ENCODE measurements around the gene ATF4. TPM values are rescaled to one million over a fixed set of nuclear protein-coding genes. Genes with fewer than 3 reads are reported as not detected.

ATF4 gene
- total and polyA plus RNA-seq, 7 experiments from 2014 or later: 68.9 to 293 (median 243) TPM

DNA sequence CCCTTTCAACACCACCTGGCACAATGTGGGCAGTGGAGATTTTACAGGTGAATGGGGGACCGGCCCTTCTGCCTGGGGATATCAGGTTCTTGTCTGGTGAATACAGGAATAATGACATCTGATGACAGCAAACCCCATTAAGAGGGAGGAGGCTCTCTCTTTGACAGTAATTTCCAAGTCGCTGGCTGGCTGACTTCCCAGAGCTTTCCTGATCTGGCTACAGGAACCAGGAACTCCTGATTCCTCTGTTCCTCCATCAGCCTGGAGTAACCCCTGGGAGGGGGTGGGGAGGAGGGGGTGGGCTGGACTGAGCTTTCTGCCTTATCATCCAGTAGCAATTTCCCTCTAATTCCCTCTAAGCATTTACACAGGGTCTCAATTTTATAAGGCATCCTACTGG is 22.0 kb upstream of the ATF4 start:
- intact Hi-C loops (cut with micrococcal nuclease): loop anchor here in 1 of 2 donors (5.0 kb wide), 1 partner anchor 524 kb away; no protein-coding TSS in a partner anchor
- Mint-ChIP-seq H3K4me1 (peaks cover 11 to 35% (median 28%) of the 10 kb centered on the region in 7 donors), H3K4me3 (no peak overlapping the region), H3K9me3 (no peaks in the 10 kb centered on the region), H3K36me3 (peaks cover 0 to 2% (median 0%) of the 10 kb centered on the region in 5 donors), H3K27ac (peak overlapping the region in 2 of 9 donors; percentile 11 to 59), H3K27me3 (peaks cover 0 to 7% (median 0%) of the 10 kb centered on the region in 5 donors)
- Histone ChIP-seq H3K4me3 (ENCODE audit: low read length) (no peak overlapping the region), H3K36me3 (ENCODE audit: control insufficient read depth in 2 of 3, insufficient read depth in 3 of 3, low read length in 3 of 3) (peaks cover 0 to 4% (median 0%) of the 10 kb centered on the region in 3 experiments), H3K9me3 (ENCODE audit: control insufficient read depth in 2 of 3, low read length in 3 of 3) (no peaks in the 10 kb centered on the region), H3K27ac (ENCODE audit: low read depth, low read length) (no peak overlapping the region), H3K4me1 (ENCODE audit: control insufficient read depth in 2 of 2, insufficient read depth in 2 of 2, low read length in 2 of 2) (peaks cover 6 to 7% of the 10 kb centered on the region in 2 donors), H3K27me3 (ENCODE audit: control insufficient read depth in 2 of 2, insufficient read depth in 2 of 2, low read length in 2 of 2) (no peaks in the 10 kb centered on the region)
- DNase-seq (no peak), ATAC-seq (no peak)
- ChIA-PET POLR2A (interaction anchor here (0.6 to 1.9 kb wide), 4 partner anchors 19 to 1097 kb away, joined by 3 to 6 read pairs (median 4); partner anchors contain the start of gene ATF4), CTCF (interaction anchor here (0.6 to 7.3 kb wide), 3 partner anchors 20 to 155 kb away, joined by 3 to 120 read pairs (median 3); partner anchors contain the start of gene RPS19BP1)

DNA sequence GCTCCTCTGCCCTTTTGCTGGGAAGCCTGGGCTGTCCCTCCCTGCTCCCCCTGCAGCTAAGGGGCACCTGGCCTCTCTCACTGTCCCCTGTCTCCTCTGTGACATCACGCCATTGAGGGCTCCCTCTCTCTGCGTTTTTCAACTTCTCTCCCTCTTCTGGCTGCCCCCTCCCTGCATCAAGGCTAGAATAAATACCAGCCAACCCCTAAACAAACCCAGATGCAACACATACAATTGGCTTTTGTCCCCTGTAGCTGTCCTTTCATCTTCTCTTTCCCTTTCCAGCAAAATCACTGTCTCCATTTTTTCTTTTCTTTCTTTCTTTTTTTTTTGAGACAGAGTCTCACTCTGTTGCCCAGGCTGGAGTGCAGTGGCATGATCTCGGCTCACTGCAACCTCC is 21.6 kb upstream of the ATF4 start:
- Histone ChIP-seq H3K27me3 (ENCODE audit: control insufficient read depth in 2 of 2, insufficient read depth in 2 of 2, low read length in 2 of 2) (no peaks in the 10 kb centered on the region), H3K4me1 (ENCODE audit: control insufficient read depth in 2 of 2, insufficient read depth in 2 of 2, low read length in 2 of 2) (peaks cover 10 to 11% of the 10 kb centered on the region in 2 donors), H3K36me3 (ENCODE audit: control insufficient read depth in 2 of 3, insufficient read depth in 3 of 3, low read length in 3 of 3) (peaks cover 0 to 5% (median under 1%) of the 10 kb centered on the region in 3 experiments), H3K27ac (ENCODE audit: low read depth, low read length) (no peak overlapping the region), H3K4me3 (ENCODE audit: low read length) (no peak overlapping the region), H3K9me3 (ENCODE audit: control insufficient read depth in 2 of 3, low read length in 3 of 3) (no peaks in the 10 kb centered on the region)
- Mint-ChIP-seq H3K9me3 (no peaks in the 10 kb centered on the region), H3K27me3 (peaks cover 0 to 7% (median 0%) of the 10 kb centered on the region in 5 donors), H3K27ac (no peak overlapping the region), H3K4me3 (no peak overlapping the region), H3K36me3 (peaks cover 0 to 3% (median 0%) of the 10 kb centered on the region in 5 donors), H3K4me1 (peaks cover 14 to 36% (median 30%) of the 10 kb centered on the region in 7 donors)
- intact Hi-C loops (cut with micrococcal nuclease): loop anchor here in 1 of 2 donors (5.0 kb wide), 1 partner anchor 523 kb away; no protein-coding TSS in a partner anchor
- CTCF ChIA-PET: interaction anchor here (7.3 kb wide), 1 partner anchor 31 kb away, joined by 120 read pairs; the partner anchor contains the start of gene RPS19BP1
- DNase-seq: no peak
- ATAC-seq: no peak
- POLR2A ChIA-PET: interaction anchor here (0.6 to 1.9 kb wide), 4 partner anchors 22 to 1097 kb away, joined by 3 to 4 read pairs (median 3); partner anchors contain the start of gene ATF4

GRCh38 chr22:39500101-39500500 is 20.3 kb upstream of the ATF4 start:
- no peak for ATAC-seq
- no peak for DNase-seq
- Histone ChIP-seq H3K27ac (ENCODE audit: low read depth, low read length) (no peak overlapping the region), H3K4me3 (ENCODE audit: low read length) (no peak overlapping the region), H3K4me1 (ENCODE audit: control insufficient read depth in 2 of 2, insufficient read depth in 2 of 2, low read length in 2 of 2) (peaks cover 15 to 16% of the 10 kb centered on the region in 2 donors), H3K9me3 (ENCODE audit: control insufficient read depth in 2 of 3, low read length in 3 of 3) (no peaks in the 10 kb centered on the region), H3K27me3 (ENCODE audit: control insufficient read depth in 2 of 2, insufficient read depth in 2 of 2, low read length in 2 of 2) (no peaks in the 10 kb centered on the region), H3K36me3 (ENCODE audit: control insufficient read depth in 2 of 3, insufficient read depth in 3 of 3, low read length in 3 of 3) (peaks cover 8 to 18% (median 11%) of the 10 kb centered on the region in 3 experiments)
- CTCF ChIA-PET: interaction anchor here (1.0 to 2.0 kb wide), 2 partner anchors 29 to 82 kb away, joined by 3 to 5 read pairs; no protein-coding TSS in a partner anchor
- peaks cover 0 to 7% (median 0%) of the 10 kb centered on the region in 5 donors for H3K27me3 Mint-ChIP-seq
- intact Hi-C loops (cut with micrococcal nuclease): no loop called here
- peak overlapping the region in 4 of 9 donors; percentile 7 to 93 (median 45) for H3K27ac Mint-ChIP-seq
- H3K36me3 Mint-ChIP-seq: peaks cover 0 to 8% (median 0%) of the 10 kb centered on the region in 5 donors
- POLR2A ChIA-PET: interaction anchor here (1.2 kb wide), 1 partner anchor 8 kb away, joined by 7 read pairs; no protein-coding TSS in a partner anchor
- no peaks in the 10 kb centered on the region for H3K9me3 Mint-ChIP-seq
- H3K4me1 Mint-ChIP-seq: peaks cover 10 to 46% (median 36%) of the 10 kb centered on the region in 7 donors
- peak overlapping the region in 1 of 10 donors; percentile 61 for H3K4me3 Mint-ChIP-seq

GRCh38 chr22:39501644-39502108 is 18.7 kb upstream of the ATF4 start:
- H3K36me3 ChIP-seq (ENCODE audit: control insufficient read depth in 2 of 3, insufficient read depth in 3 of 3, low read length in 3 of 3): peaks cover 15 to 34% (median 24%) of the 10 kb centered on the region in 3 experiments
- H3K27ac ChIP-seq (ENCODE audit: low read depth, low read length): peak overlapping the region; percentile 79
- H3K27ac Mint-ChIP-seq: peak overlapping the region; percentile 86 to 97 (median 96)
- no peaks in the 10 kb centered on the region for H3K9me3 ChIP-seq (ENCODE audit: control insufficient read depth in 2 of 3, low read length in 3 of 3)
- H3K36me3 Mint-ChIP-seq: peaks cover 4 to 23% (median 12%) of the 10 kb centered on the region in 5 donors
- ATAC-seq: no peak
- CTCF ChIA-PET: interaction anchor here (0.6 to 2.4 kb wide), 6 partner anchors 8 to 87 kb away, joined by 3 to 7 read pairs (median 4); partner anchors contain the start of gene ATF4
- POLR2A ChIA-PET: interaction anchor here (0.6 to 7.9 kb wide), 15 partner anchors 11 to 542 kb away, joined by 3 to 93 read pairs (median 6); partner anchors contain the start of genes ATF4, RPL3, RPS19BP1 and TAB1
- peaks cover 0 to 7% (median 0%) of the 10 kb centered on the region in 5 donors for H3K27me3 Mint-ChIP-seq
- no peaks in the 10 kb centered on the region for H3K9me3 Mint-ChIP-seq
- peak overlapping the region; percentile 59 for H3K4me3 ChIP-seq (ENCODE audit: low read length)
- no peaks in the 10 kb centered on the region for H3K27me3 ChIP-seq (ENCODE audit: control insufficient read depth in 2 of 2, insufficient read depth in 2 of 2, low read length in 2 of 2)
- peak overlapping the region; percentile 75 to 100 (median 94) for H3K4me3 Mint-ChIP-seq
- H3K4me1 Mint-ChIP-seq: peaks cover 21 to 52% (median 45%) of the 10 kb centered on the region in 7 donors
- DNase-seq: peak in 1 of 9 donors; percentile 14
- intact Hi-C loops (cut with micrococcal nuclease): loop anchor here (1.0 kb wide), 5 partner anchors 11 to 543 kb away; partner anchors contain the start of genes ATF4 (in 2 of the 2), RPS19BP1 (in 2 of the 2) and TAB1 (in 1 of the 2)
- H3K4me1 ChIP-seq (ENCODE audit: control insufficient read depth in 2 of 2, insufficient read depth in 2 of 2, low read length in 2 of 2): peaks cover 16 to 21% of the 10 kb centered on the region in 2 donors

- H3K27me3 ChIP-seq (ENCODE audit: control insufficient read depth in 2 of 2, insufficient read depth in 2 of 2, low read length in 2 of 2): no peaks in the 10 kb centered on the region
- H3K27ac Mint-ChIP-seq: peak within 1 kb of the TSS; percentile 86 to 97 (median 96)
- POLR2A ChIA-PET: interaction anchor here (0.6 to 7.9 kb wide), 15 partner anchors 8 to 542 kb away, joined by 3 to 93 read pairs (median 6); partner anchors contain the start of genes ATF4, RPL3, RPS19BP1 and TAB1
These were observed 18.1 kb upstream of the ATF4 start, which contains the start of gene MIEF1 for GRCh38 chr22:39502109-39502788. Gene MIEF1 (plus strand): TSS chr22:39502290. CDS start chr22:39511295, 9,005 bp downstream.

More at GRCh38 chr22:39502109-39502788, 18.1 kb upstream of the ATF4 start, which contains the start of gene MIEF1:
- peak; percentile 71 to 95 (median 78) for DNase-seq
- Histone ChIP-seq H3K4me3 (ENCODE audit: low read length) (peak within 1 kb of the TSS; percentile 59), H3K27ac (ENCODE audit: low read depth, low read length) (peak within 1 kb of the TSS; percentile 79), H3K36me3 (ENCODE audit: control insufficient read depth in 2 of 3, insufficient read depth in 3 of 3, low read length in 3 of 3) (peaks cover 15 to 40% (median 25%) of the 10 kb centered on the region in 3 experiments), H3K9me3 (ENCODE audit: control insufficient read depth in 2 of 3, low read length in 3 of 3) (no peaks in the 10 kb centered on the region), H3K4me1 (ENCODE audit: control insufficient read depth in 2 of 2, insufficient read depth in 2 of 2, low read length in 2 of 2) (peaks cover 16 to 21% of the 10 kb centered on the region in 2 donors)
- CTCF ChIA-PET: interaction anchor here (0.6 to 2.4 kb wide), 8 partner anchors 8 to 931 kb away, joined by 3 to 7 read pairs (median 4); partner anchors contain the start of gene ATF4
- H3K9me3 Mint-ChIP-seq: no peaks in the 10 kb centered on the region
- peak; percentile 99 for ATAC-seq
- H3K4me1 Mint-ChIP-seq: peaks cover 23 to 57% (median 47%) of the 10 kb centered on the region in 7 donors
- peaks cover 0 to 7% (median 0%) of the 10 kb centered on the region in 5 donors for H3K27me3 Mint-ChIP-seq
- peak within 1 kb of the TSS; percentile 75 to 100 (median 94) for H3K4me3 Mint-ChIP-seq
- intact Hi-C loops (cut with micrococcal nuclease): loop anchor here (1.0 kb wide), 5 partner anchors 12 to 542 kb away; partner anchors contain the start of genes ATF4 (in 2 of the 2), RPS19BP1 (in 2 of the 2) and TAB1 (in 1 of the 2)
- H3K36me3 Mint-ChIP-seq: peaks cover 4 to 26% (median 15%) of the 10 kb centered on the region in 5 donors
